Measurements from ENCODE around the gene DBH. TPM values are rescaled to one million over a fixed set of nuclear protein-coding genes. Genes with fewer than 3 reads are reported as not detected.

The DBH gene
- total RNA-seq, 4 donors from 2014 or later, result not detected

DNA sequence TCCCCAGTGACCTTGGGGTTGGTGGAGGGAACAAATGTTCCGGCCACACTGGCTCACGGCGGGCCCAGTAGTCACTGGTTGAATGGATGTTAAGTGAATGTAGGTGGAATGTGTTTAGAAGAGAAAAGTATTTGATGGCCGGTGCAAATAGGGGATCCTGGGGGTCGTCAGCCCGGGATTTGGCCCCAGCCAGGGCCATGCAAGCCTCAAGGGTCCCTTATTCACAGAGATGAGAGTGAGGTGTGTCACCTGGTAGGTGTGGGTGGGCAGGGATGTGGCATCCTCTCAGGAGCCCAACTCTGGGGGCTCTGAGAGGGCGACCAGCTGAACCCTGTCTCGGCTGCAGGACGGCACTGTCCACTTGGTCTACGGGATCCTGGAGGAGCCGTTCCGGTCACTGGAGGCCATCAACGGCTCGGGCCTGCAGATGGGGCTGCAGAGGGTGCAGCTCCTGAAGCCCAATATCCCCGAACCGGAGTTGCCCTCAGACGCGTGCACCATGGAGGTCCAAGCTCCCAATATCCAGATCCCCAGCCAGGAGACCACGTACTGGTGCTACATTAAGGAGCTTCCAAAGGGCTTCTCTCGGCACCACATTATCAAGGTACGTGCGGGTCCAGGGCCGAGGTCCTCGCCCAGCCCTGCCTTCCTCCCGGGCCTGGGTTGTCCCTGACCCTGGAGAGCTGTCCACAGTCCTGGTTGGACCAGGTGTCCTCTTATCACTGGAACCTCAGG is 5.9 kb downstream of the DBH start:
- no peak for DNase-seq
- H3K27ac ChIP-seq, result no peak overlapping the region
- H3K36me3 ChIP-seq, result no peaks in the 10 kb centered on the region
- H3K4me3 ChIP-seq, result no peak overlapping the region
- no peaks in the 10 kb centered on the region for H3K9me3 ChIP-seq
- 80 to 85% methylated on average over 3 to 12 of the region's 25 CpGs for WGBS, 2 donors
- peaks cover 0 to 51% (median 0%) of the 10 kb centered on the region in 4 donors for H3K27me3 ChIP-seq
- intact Hi-C loops (cut with DNase I), result no loop called here
- H3K4me1 ChIP-seq, result no peaks in the 10 kb centered on the region
- TF ChIP-seq POLR2A (IDR thresholded peaks at IDR 0.05), result no peak
- TF ChIP-seq CTCF (IDR thresholded peaks at IDR 0.05), result no peak

- DNase-seq, result no peak
- Histone ChIP-seq H3K27ac (no peak overlapping the region), H3K27me3 (peaks cover 0 to 51% (median 0%) of the 10 kb centered on the region in 4 donors), H3K4me3 (no peak overlapping the region), H3K9me3 (no peaks in the 10 kb centered on the region), H3K36me3 (no peaks in the 10 kb centered on the region), H3K4me1 (no peaks in the 10 kb centered on the region)
- intact Hi-C loops (cut with DNase I), result no loop called here
- TF ChIP-seq CTCF (IDR thresholded peaks at IDR 0.05), result no peak
- 55% methylated on average over 2 to 6 of the region's 16 CpGs for WGBS, 2 donors
Observed at GRCh38 chr9:133642708-133643361, 6.7 kb downstream of the DBH start.

DNA sequence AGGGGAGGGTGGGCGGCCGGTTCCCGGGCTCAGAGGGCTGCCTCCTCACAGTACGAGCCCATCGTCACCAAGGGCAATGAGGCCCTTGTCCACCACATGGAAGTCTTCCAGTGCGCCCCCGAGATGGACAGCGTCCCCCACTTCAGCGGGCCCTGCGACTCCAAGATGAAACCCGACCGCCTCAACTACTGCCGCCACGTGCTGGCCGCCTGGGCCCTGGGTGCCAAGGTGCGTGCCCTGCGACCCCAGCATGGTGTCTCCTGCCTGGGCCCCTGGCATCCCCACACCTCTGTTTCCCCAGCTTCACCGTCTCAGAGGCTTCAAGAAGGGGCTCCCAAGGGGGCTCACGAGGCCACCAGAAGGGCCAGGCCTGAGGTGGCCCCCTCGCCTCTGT is 7.2 kb downstream of the DBH start:
- Histone ChIP-seq H3K27ac (no peak overlapping the region), H3K4me3 (no peak overlapping the region), H3K36me3 (no peaks in the 10 kb centered on the region), H3K4me1 (no peaks in the 10 kb centered on the region), H3K9me3 (no peaks in the 10 kb centered on the region), H3K27me3 (peaks cover 0 to 51% (median 0%) of the 10 kb centered on the region in 4 donors)
- intact Hi-C loops (cut with DNase I), result no loop called here
- DNase-seq, result no peak
- TF ChIP-seq POLR2A (IDR thresholded peaks at IDR 0.05), result no peak
- no peak for TF ChIP-seq CTCF (IDR thresholded peaks at IDR 0.05)
- WGBS, 2 donors, result 60% methylated on average over 2 of the region's 20 CpGs; no CpG with 5 or more reads in 1 of the 2 donors

DNA sequence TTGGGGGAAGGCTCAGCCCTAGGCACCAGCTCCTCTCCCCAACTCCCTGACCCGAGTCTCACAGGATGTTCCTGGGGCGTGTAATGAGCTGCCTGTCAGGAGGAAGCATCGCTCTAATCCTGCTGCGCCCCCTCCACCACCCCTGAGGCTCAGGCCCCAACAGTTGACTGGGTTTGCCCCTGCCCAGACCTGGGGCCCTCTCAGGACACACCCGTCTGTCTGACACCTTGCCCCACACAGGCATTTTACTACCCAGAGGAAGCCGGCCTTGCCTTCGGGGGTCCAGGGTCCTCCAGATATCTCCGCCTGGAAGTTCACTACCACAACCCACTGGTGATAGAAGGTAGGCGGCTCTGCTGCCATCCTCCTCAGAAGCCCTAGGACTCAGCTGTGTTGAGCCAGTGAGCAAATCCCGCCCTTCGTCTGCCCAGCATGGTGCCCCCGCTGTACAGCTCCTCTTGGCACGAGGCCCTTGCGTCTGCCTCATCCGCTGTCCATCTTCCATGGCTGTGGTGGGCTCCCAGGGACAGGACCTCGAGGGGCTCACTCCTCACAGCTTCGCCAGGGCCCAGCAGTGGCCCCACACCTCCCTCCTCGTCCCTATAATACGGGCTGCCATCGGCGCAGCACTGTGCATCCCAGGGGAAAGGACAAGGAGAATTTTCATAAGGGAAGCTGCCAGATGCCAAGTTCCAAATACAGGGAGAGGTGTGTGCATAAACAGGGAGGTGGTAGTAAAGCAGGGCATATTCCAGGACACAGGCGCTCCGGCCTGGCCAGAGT is 8.0 kb downstream of the DBH start:
- H3K27ac ChIP-seq, result no peak overlapping the region
- intact Hi-C loops (cut with DNase I), result no loop called here
- H3K36me3 ChIP-seq, result no peaks in the 10 kb centered on the region
- no peaks in the 10 kb centered on the region for H3K9me3 ChIP-seq
- H3K27me3 ChIP-seq, result peaks cover 0 to 49% (median 0%) of the 10 kb centered on the region in 4 donors
- no peak overlapping the region for H3K4me3 ChIP-seq
- DNase-seq, result no peak
- no peaks in the 10 kb centered on the region for H3K4me1 ChIP-seq
- no peak for TF ChIP-seq POLR2A (IDR thresholded peaks at IDR 0.05)
- TF ChIP-seq CTCF (IDR thresholded peaks at IDR 0.05), result no peak
- 72 to 93% methylated on average over 2 to 8 of the region's 23 CpGs for WGBS, 2 donors

Measured in esophagus squamous epithelium (tissue), 5 donors.